ENCODE data around the gene TMCO6.
A peak's percentile ranks its signal among the peaks of the same experiment; 100 is the strongest.

DNA sequence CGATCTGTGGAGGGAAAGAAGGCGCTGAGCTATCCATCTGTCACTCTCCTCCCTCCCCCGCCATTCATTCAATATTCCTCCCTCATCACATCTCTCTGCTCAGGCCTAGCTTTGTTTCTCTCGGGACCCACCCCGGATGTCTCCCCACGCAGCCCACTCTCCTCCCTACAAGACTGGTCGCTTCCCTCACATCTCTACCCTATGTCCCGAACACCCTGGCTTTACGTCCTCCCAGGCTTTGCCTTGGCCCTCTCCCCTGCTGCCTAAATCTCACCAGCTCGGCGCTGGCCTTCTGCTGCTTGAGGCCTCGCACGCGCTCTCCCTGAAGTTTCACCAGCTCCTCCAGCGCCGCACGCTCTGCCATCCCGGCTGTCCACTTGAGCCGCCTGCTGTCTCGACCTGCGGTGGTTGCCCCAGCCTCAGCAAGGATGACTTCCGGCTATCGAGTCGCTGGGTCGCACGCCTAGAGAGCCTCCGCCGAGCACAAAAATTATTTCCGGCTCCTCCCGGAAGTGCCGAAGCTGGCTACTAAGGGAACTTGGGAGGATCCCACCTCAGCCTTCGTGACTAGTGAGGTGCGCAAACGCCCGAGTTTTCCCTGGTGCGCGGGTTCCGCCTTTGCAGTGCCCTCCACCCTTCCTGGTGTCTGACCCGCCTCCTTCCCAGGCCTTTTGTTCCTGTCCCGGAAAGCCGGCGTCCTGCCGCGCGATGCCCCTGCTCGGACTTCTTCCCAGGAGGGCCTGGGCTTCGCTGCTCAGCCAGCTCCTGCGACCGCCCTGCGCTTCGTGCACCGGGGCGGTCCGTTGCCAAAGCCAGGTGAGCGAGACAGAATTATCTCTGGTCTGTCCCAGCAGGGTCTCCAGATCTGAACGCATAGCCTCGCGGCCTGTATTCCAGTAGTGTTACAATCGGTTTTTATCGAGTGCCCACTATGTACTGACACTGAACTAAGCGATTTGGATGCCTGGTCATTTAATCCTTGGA lies 52.0 kb downstream of the TMCO6 start, which contains the start of the genes HARS1 and HARS2:
- no peak for TF ChIP-seq EP300 (IDR thresholded peaks at IDR 0.05; ENCODE audit: borderline replicate concordance in 1 of 2, low read depth in 2 of 2, low read length in 2 of 2)
- TF ChIP-seq POLR2A (IDR thresholded peaks at IDR 0.05; ENCODE audit: control extremely low read depth in 1 of 2, low read depth in 2 of 2, low read length in 2 of 2): peak; percentile 71 to 77
- no peak for TF ChIP-seq CHD1 (IDR thresholded peaks at IDR 0.05; ENCODE audit: low read depth, low read length)
- no peak for TF ChIP-seq EZH2 (IDR thresholded peaks at IDR 0.05; ENCODE audit: low read depth, low read length, severe bottlenecking)
- TF ChIP-seq, protein P1, sequence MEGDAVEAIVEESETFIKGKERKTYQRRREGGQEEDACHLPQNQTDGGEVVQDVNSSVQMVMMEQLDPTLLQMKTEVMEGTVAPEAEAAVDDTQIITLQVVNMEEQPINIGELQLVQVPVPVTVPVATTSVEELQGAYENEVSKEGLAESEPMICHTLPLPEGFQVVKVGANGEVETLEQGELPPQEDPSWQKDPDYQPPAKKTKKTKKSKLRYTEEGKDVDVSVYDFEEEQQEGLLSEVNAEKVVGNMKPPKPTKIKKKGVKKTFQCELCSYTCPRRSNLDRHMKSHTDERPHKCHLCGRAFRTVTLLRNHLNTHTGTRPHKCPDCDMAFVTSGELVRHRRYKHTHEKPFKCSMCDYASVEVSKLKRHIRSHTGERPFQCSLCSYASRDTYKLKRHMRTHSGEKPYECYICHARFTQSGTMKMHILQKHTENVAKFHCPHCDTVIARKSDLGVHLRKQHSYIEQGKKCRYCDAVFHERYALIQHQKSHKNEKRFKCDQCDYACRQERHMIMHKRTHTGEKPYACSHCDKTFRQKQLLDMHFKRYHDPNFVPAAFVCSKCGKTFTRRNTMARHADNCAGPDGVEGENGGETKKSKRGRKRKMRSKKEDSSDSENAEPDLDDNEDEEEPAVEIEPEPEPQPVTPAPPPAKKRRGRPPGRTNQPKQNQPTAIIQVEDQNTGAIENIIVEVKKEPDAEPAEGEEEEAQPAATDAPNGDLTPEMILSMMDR (IDR thresholded peaks at IDR 0.05; ENCODE audit: control extremely low read depth in 1 of 3, insufficient read depth in 1 of 3, low read depth in 1 of 3, low read length in 3 of 3): no peak
- no peak for TF ChIP-seq CBX8 (IDR thresholded peaks at IDR 0.05; ENCODE audit: borderline replicate concordance, low read depth, low read length)
- no peak for TF ChIP-seq JUND (IDR thresholded peaks at IDR 0.05; ENCODE audit: low read length)
- TF ChIP-seq YY1 (IDR thresholded peaks at IDR 0.05; ENCODE audit: low read depth, low read length): peak; percentile 66; the same call in 1 of the 2 replicates
- no peak; the same call in none of the 2 replicates for TF ChIP-seq POLR2AphosphoS5 (IDR thresholded peaks at IDR 0.05; ENCODE audit: low read depth, low read length)

Measured in H1 (cell line).